ENCODE measurements around the gene MGAT5.

MGAT5 gene

GRCh38 chr2:134257509-134257908 lies 3.6 kb downstream of the MGAT5 start:
- CTCF ChIA-PET, result interaction anchor here (0.9 kb wide), 1 partner anchor 12 kb away, joined by 3 read pairs; no protein-coding TSS in a partner anchor
- H3K9me3 ChIP-seq (ENCODE audit: control insufficient read depth, insufficient read depth, low read depth, low read length), result no peaks in the 10 kb centered on the region
- peaks cover 0 to 15% of the 10 kb centered on the region in 2 experiments; a peak in 1 of 3 replicates for H3K36me3 ChIP-seq (ENCODE audit: control insufficient read depth in 2 of 2, insufficient read depth in 1 of 2, low read length in 2 of 2)
- TF ChIP-seq GLI4 (tag by site-specific recombination; IDR thresholded peaks at IDR 0.05) (no peak), ZNF48 (tag by site-specific recombination; IDR thresholded peaks at IDR 0.05) (no peak), ZFHX2 (tag by site-specific recombination; conservative IDR thresholded peaks at IDR 0.05) (no peak), ZNF670 (tag by site-specific recombination; IDR thresholded peaks at IDR 0.05; ENCODE audit: low read depth) (no peak), ZNF248 (tag by site-specific recombination; IDR thresholded peaks at IDR 0.05) (no peak), YY2 (tag by site-specific recombination; IDR thresholded peaks at IDR 0.05) (no peak)
- TF ChIP-seq, protein P1, sequence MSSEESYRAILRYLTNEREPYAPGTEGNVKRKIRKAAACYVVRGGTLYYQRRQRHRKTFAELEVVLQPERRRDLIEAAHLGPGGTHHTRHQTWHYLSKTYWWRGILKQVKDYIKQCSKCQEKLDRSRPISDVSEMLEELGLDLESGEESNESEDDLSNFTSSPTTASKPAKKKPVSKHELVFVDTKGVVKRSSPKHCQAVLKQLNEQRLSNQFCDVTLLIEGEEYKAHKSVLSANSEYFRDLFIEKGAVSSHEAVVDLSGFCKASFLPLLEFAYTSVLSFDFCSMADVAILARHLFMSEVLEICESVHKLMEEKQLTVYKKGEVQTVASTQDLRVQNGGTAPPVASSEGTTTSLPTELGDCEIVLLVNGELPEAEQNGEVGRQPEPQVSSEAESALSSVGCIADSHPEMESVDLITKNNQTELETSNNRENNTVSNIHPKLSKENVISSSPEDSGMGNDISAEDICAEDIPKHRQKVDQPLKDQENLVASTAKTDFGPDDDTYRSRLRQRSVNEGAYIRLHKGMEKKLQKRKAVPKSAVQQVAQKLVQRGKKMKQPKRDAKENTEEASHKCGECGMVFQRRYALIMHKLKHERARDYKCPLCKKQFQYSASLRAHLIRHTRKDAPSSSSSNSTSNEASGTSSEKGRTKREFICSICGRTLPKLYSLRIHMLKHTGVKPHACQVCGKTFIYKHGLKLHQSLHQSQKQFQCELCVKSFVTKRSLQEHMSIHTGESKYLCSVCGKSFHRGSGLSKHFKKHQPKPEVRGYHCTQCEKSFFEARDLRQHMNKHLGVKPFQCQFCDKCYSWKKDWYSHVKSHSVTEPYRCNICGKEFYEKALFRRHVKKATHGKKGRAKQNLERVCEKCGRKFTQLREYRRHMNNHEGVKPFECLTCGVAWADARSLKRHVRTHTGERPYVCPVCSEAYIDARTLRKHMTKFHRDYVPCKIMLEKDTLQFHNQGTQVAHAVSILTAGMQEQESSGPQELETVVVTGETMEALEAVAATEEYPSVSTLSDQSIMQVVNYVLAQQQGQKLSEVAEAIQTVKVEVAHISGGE (tag by site-specific recombination; conservative IDR thresholded peaks at IDR 0.05; ENCODE audit: low read depth), result no peak
- TF ChIP-seq, protein P2, sequence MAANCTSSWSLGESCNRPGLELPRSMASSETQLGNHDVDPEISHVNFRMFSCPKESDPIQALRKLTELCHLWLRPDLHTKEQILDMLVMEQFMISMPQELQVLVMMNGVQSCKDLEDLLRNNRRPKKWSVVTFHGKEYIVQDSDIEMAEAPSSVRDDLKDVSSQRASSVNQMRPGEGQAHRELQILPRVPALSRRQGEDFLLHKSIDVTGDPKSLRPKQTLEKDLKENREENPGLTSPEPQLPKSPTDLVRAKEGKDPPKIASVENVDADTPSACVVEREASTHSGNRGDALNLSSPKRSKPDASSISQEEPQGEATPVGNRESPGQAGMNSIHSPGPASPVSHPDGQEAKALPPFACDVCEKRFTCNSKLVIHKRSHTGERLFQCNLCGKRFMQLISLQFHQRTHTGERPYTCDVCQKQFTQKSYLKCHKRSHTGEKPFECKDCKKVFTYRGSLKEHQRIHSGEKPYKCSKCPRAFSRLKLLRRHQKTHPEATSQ (tag by site-specific recombination; IDR thresholded peaks at IDR 0.05), result no peak
- TF ChIP-seq, protein P3, sequence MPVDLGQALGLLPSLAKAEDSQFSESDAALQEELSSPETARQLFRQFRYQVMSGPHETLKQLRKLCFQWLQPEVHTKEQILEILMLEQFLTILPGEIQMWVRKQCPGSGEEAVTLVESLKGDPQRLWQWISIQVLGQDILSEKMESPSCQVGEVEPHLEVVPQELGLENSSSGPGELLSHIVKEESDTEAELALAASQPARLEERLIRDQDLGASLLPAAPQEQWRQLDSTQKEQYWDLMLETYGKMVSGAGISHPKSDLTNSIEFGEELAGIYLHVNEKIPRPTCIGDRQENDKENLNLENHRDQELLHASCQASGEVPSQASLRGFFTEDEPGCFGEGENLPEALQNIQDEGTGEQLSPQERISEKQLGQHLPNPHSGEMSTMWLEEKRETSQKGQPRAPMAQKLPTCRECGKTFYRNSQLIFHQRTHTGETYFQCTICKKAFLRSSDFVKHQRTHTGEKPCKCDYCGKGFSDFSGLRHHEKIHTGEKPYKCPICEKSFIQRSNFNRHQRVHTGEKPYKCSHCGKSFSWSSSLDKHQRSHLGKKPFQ (tag by site-specific recombination; IDR thresholded peaks at IDR 0.05), result no peak
- no peaks in the 10 kb centered on the region for H3K4me1 ChIP-seq (ENCODE audit: control insufficient read depth, insufficient read depth, low read length)
- H3K27ac ChIP-seq (ENCODE audit: extremely low read depth, low read depth, low read length), result no peak overlapping the region
- no peak overlapping the region for H3K4me3 ChIP-seq (ENCODE audit: low read depth, low read length)
- POLR2A ChIA-PET, result no interaction called here

DNA sequence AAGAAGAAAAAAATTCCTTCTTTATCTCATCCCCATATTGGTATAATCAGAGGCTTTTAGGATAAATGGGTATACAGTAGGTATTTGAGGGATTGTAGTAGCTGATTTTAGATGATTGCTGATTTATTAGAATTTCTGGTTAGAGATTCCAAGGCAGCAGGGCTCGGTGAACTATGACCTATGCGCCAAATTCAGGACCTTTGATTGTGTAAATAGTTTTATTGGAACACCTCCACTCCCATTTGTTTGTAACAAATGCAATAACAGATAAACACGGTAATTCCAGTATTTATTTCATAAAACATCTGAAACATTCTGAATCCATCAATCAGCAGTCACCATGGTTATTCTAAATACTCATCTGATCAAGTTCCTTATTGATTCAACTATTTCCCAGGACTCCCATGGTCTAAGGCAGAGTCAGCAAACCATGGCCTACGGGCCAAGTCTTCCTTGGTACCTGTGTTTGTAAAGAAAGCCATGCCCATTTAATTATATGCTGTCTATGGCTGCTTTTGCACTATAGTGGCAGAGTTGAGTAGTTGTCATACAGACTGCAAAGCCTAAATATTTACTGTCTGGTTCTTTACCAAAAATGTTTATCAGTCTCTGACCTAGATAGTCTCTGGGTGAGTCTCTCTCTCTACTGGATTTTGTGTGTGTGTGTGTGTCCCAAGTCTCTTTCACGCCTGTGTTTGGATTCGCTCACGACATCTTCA lies 4.3 kb downstream of the MGAT5 start:
- Histone ChIP-seq H3K36me3 (ENCODE audit: control insufficient read depth in 2 of 2, insufficient read depth in 1 of 2, low read length in 2 of 2) (peaks cover 0 to 15% of the 10 kb centered on the region in 2 experiments; a peak in 1 of 3 replicates), H3K27ac (ENCODE audit: extremely low read depth, low read depth, low read length) (no peak overlapping the region), H3K9me3 (ENCODE audit: control insufficient read depth, insufficient read depth, low read depth, low read length) (no peaks in the 10 kb centered on the region), H3K4me3 (ENCODE audit: low read depth, low read length) (no peak overlapping the region), H3K4me1 (ENCODE audit: control insufficient read depth, insufficient read depth, low read length) (no peaks in the 10 kb centered on the region)
- CTCF ChIA-PET, result interaction anchor here (0.9 kb wide), 1 partner anchor 12 kb away, joined by 3 read pairs; no protein-coding TSS in a partner anchor
- POLR2A ChIA-PET, result no interaction called here
- TF ChIP-seq, protein P4, sequence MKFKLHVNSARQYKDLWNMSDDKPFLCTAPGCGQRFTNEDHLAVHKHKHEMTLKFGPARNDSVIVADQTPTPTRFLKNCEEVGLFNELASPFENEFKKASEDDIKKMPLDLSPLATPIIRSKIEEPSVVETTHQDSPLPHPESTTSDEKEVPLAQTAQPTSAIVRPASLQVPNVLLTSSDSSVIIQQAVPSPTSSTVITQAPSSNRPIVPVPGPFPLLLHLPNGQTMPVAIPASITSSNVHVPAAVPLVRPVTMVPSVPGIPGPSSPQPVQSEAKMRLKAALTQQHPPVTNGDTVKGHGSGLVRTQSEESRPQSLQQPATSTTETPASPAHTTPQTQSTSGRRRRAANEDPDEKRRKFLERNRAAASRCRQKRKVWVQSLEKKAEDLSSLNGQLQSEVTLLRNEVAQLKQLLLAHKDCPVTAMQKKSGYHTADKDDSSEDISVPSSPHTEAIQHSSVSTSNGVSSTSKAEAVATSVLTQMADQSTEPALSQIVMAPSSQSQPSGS (tag by site-specific recombination; IDR thresholded peaks at IDR 0.05; ENCODE audit: low read depth), result no peak
- no peak for TF ChIP-seq FEZF1 (tag by site-specific recombination; IDR thresholded peaks at IDR 0.05)
- TF ChIP-seq, protein P5, sequence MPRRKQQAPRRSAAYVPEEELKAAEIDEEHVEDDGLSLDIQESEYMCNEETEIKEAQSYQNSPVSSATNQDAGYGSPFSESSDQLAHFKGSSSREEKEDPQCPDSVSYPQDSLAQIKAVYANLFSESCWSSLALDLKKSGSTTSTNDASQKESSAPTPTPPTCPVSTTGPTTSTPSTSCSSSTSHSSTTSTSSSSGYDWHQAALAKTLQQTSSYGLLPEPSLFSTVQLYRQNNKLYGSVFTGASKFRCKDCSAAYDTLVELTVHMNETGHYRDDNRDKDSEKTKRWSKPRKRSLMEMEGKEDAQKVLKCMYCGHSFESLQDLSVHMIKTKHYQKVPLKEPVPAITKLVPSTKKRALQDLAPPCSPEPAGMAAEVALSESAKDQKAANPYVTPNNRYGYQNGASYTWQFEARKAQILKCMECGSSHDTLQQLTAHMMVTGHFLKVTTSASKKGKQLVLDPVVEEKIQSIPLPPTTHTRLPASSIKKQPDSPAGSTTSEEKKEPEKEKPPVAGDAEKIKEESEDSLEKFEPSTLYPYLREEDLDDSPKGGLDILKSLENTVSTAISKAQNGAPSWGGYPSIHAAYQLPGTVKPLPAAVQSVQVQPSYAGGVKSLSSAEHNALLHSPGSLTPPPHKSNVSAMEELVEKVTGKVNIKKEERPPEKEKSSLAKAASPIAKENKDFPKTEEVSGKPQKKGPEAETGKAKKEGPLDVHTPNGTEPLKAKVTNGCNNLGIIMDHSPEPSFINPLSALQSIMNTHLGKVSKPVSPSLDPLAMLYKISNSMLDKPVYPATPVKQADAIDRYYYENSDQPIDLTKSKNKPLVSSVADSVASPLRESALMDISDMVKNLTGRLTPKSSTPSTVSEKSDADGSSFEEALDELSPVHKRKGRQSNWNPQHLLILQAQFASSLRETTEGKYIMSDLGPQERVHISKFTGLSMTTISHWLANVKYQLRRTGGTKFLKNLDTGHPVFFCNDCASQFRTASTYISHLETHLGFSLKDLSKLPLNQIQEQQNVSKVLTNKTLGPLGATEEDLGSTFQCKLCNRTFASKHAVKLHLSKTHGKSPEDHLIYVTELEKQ (tag by site-specific recombination; IDR thresholded peaks at IDR 0.05; ENCODE audit: borderline replicate concordance), result no peak
- TF ChIP-seq ELK4 (IDR thresholded peaks at IDR 0.05; ENCODE audit: borderline replicate concordance, low read depth, low read length), result no peak
- no peak for TF ChIP-seq ZSCAN18 (tag by site-specific recombination; IDR thresholded peaks at IDR 0.05)
- TF ChIP-seq SP7 (tag by site-specific recombination; IDR thresholded peaks at IDR 0.05), result no peak
- no peak for TF ChIP-seq ZNF266 (tag by site-specific recombination; IDR thresholded peaks at IDR 0.05; ENCODE audit: low read depth)
- TF ChIP-seq ZNF510 (tag by site-specific recombination; IDR thresholded peaks at IDR 0.05; ENCODE audit: insufficient replicate concordance), result no peak
- no peak for TF ChIP-seq ZNF529 (tag by site-specific recombination; IDR thresholded peaks at IDR 0.05; ENCODE audit: insufficient replicate concordance)
- TF ChIP-seq ZNF157 (tag by site-specific recombination; IDR thresholded peaks at IDR 0.05), result no peak
